Activated CD8-positive, alpha-beta T cell treated with anti-CD3 and anti-CD28 coated beads for 36 hours (primary cell): ENCODE data around the gene ACAP3. TPM values are rescaled to one million over a fixed set of nuclear protein-coding genes. Genes with fewer than 3 reads are reported as not detected.
A peak's percentile ranks its signal among the peaks of the same experiment; 100 is the strongest.

Experiments
- ATAC-seq: fragments of 200-7000 bp; cut with Tn5 transposase; one replicate; pipeline ENCODE4 v1.10.0; 2021; ENCODE audit warnings: mild to moderate bottlenecking, moderate library complexity
- CTCF ChIA-PET: fragments of 350-600 bp; sonication (Branson Sonifier 250); formaldehyde crosslinking; loops from one replicate; lab custom pipeline; 2021; ENCODE audit warnings: antibody characterized with exemption; lab: Charles Lee
- POLR2A ChIA-PET: fragments of 350-600 bp; sonication (Branson Sonifier 250); formaldehyde crosslinking; loops from one replicate; lab custom pipeline; 2021; ENCODE audit warnings: antibody characterized with exemption; lab: Charles Lee
- DNase-seq: peaks from one replicate; pipeline ENCODE4 v3.0.0-alpha.2; 2020
- H3K27ac Mint-ChIP-seq: one replicate; pipeline ENCODE4 v1.8.0; 2021; ENCODE audit warnings: mild to moderate bottlenecking, mixed read lengths
- H3K27me3 Mint-ChIP-seq: one replicate; pipeline ENCODE4 v1.8.0; 2021; ENCODE audit warnings: mixed read lengths
- H3K36me3 Mint-ChIP-seq: one replicate; pipeline ENCODE4 v1.8.0; 2021; ENCODE audit warnings: low read depth, mixed read lengths
- H3K4me1 Mint-ChIP-seq: one replicate; pipeline ENCODE4 v1.8.0; 2021; ENCODE audit warnings: low read depth, mixed read lengths
- H3K4me3 Mint-ChIP-seq: one replicate; pipeline ENCODE4 v1.8.0; 2021; ENCODE audit warnings: mild to moderate bottlenecking, moderate library complexity, mixed read lengths
- H3K9me3 Mint-ChIP-seq: one replicate; pipeline ENCODE4 v1.8.0; 2021; ENCODE audit warnings: mixed read lengths
- CTCF ChIP-seq: fragments of 200-600 bp; IDR thresholded peaks from one replicate; pipeline ENCODE4 v1.8.0; 2022; ENCODE audit warnings: antibody characterized with exemption, mild to moderate bottlenecking
- intact Hi-C: fragments of 100-400 bp; cut with micrococcal nuclease; formaldehyde crosslinking; loops from one replicate; pipeline ENCODE4 v1.10.0; 2022
- total RNA-seq, 2 experiments: library from RNA; stranded (reverse); gene quantifications; one replicate each; pipeline ENCODE4 v1.2.3, GENCODE V29; 2021

The ACAP3 gene
- total RNA-seq, 2 experiments from 2014 or later, result 41.1 to 42.5 TPM

- TF ChIP-seq CTCF, result no peak
- H3K27ac Mint-ChIP-seq, result peak overlapping the region; percentile 46
- ChIA-PET POLR2A (interaction anchor here (0.8 kb wide), 1 partner anchor 143 kb away, joined by 3 read pairs; no protein-coding TSS in a partner anchor), CTCF (interaction anchor here (1.1 to 1.5 kb wide), 3 partner anchors 10 to 259 kb away, joined by 3 to 11 read pairs (median 4); no protein-coding TSS in a partner anchor)
- H3K4me1 Mint-ChIP-seq, result peaks cover 8% of the 10 kb centered on the region
- peaks cover 39% of the 10 kb centered on the region for H3K36me3 Mint-ChIP-seq
- intact Hi-C loops, result no loop called here
- no peaks in the 10 kb centered on the region for H3K27me3 Mint-ChIP-seq
- H3K4me3 Mint-ChIP-seq, result no peak overlapping the region
- H3K9me3 Mint-ChIP-seq, result no peaks in the 10 kb centered on the region
- DNase-seq (no peak), ATAC-seq (no peak)
These were observed 46.7 kb downstream of the ACAP3 start for GRCh38 chr1:1260843-1261560.

GRCh38 chr1:1259951-1260600 is 47.7 kb downstream of the ACAP3 start:
- Mint-ChIP-seq H3K27me3 (no peaks in the 10 kb centered on the region), H3K36me3 (peaks cover 36% of the 10 kb centered on the region), H3K4me1 (peaks cover 6% of the 10 kb centered on the region), H3K4me3 (no peak overlapping the region), H3K27ac (peak overlapping the region; percentile 10), H3K9me3 (no peaks in the 10 kb centered on the region)
- CTCF ChIA-PET, result interaction anchor here (1.1 to 1.5 kb wide), 3 partner anchors 11 to 258 kb away, joined by 3 to 11 read pairs (median 4); no protein-coding TSS in a partner anchor
- POLR2A ChIA-PET, result interaction anchor here (0.8 kb wide), 1 partner anchor 142 kb away, joined by 3 read pairs; no protein-coding TSS in a partner anchor
- no peak for ATAC-seq
- intact Hi-C loops, result no loop called here
- TF ChIP-seq CTCF, result no peak
- no peak for DNase-seq

- ChIA-PET CTCF (no interaction called here), POLR2A (no interaction called here)
- DNase-seq (no peak), ATAC-seq (no peak)
- H3K4me3 Mint-ChIP-seq, result no peak overlapping the region
- H3K9me3 Mint-ChIP-seq, result no peaks in the 10 kb centered on the region
- TF ChIP-seq CTCF, result no peak
- H3K27me3 Mint-ChIP-seq, result no peaks in the 10 kb centered on the region
- intact Hi-C loops, result no loop called here
- H3K4me1 Mint-ChIP-seq, result peaks cover 6% of the 10 kb centered on the region
- H3K27ac Mint-ChIP-seq, result peak overlapping the region; percentile 10
- H3K36me3 Mint-ChIP-seq, result peaks cover 34% of the 10 kb centered on the region
These were observed 48.2 kb downstream of the ACAP3 start for GRCh38 chr1:1259540-1259939.

GRCh38 chr1:1259119-1259488 is 48.6 kb downstream of the ACAP3 start:
- intact Hi-C loops, result no loop called here
- no peaks in the 10 kb centered on the region for H3K9me3 Mint-ChIP-seq
- no peaks in the 10 kb centered on the region for H3K27me3 Mint-ChIP-seq
- H3K4me1 Mint-ChIP-seq, result peaks cover 6% of the 10 kb centered on the region
- DNase-seq (no peak), ATAC-seq (no peak)
- no peak overlapping the region for H3K27ac Mint-ChIP-seq
- TF ChIP-seq CTCF, result no peak
- H3K36me3 Mint-ChIP-seq, result peaks cover 34% of the 10 kb centered on the region
- H3K4me3 Mint-ChIP-seq, result no peak overlapping the region
- CTCF ChIA-PET, result no interaction called here
- POLR2A ChIA-PET, result no interaction called here
